HG03558 (cell line): ENCODE data around the gene OTOGL.

Source experiments
- ATAC-seq: cut with Tn5 transposase; IDR thresholded peaks from one replicate; pipeline ENCODE4 v1.9.1; 2021; ENCODE audit warnings: moderate number of reproducible peaks; ENCODE audit not compliant: unreplicated experiment; ENCODE audit errors: extremely low read depth

OTOGL gene

GRCh38 chr12:80325167-80325959 lies 226.0 kb downstream of the OTOGL start:
- ATAC-seq = no peak

GRCh38 chr12:80332827-80333226 lies 233.5 kb downstream of the OTOGL start:
- no peak for ATAC-seq

- no peak for ATAC-seq
Measured at GRCh38 chr12:80352474-80352873, 253.1 kb downstream of the OTOGL start.

GRCh38 chr12:80353254-80353653 lies 253.9 kb downstream of the OTOGL start:
- no peak for ATAC-seq

- no peak for ATAC-seq
Measured at GRCh38 chr12:80356097-80356496, 256.8 kb downstream of the OTOGL start.

DNA sequence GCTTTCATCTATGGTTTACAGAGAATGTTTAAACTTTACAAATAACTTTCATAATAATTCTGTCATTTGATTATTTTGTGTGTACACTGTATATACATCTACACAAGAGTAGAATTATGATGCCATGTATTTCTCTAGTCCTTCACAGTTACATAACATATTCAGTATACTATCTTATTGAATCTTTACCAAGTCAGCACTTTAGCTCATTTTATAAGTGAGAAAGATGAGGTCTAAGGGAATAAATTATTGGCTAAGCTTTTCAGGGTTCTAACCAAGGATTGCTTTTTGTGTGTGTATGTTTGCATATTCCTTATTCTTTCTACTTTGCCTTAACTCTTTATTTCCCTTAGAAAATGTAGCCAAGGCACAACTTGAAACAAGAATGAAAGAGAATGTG lies 260.4 kb downstream of the OTOGL start:
- ATAC-seq = no peak

GRCh38 chr12:80364056-80364455 lies 264.7 kb downstream of the OTOGL start:
- no peak for ATAC-seq

GRCh38 chr12:80373666-80374065 lies 274.3 kb downstream of the OTOGL start:
- ATAC-seq = no peak

DNA sequence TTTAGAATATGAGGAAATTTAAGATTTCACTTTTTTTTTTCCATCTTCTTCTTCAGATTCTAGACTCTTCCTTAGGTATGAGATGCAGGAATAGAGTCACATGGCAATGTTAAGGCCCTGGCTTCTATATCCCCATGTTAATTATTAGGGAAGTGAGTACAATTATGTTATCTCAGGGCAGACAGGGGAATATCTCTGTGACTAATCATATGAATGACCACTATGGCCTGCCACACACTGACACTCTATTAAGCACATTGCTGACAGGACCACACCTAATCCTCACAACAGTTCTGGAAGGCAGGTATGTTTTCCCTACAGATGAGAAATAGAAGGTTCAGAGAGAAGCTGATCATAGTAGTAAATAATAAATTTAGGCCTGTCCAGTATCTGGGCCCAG lies 275.3 kb downstream of the OTOGL start:
- ATAC-seq = no peak

- ATAC-seq = no peak
Measured at GRCh38 chr12:80377140-80377794, 277.9 kb downstream of the OTOGL start.

- ATAC-seq = no peak
Measured at GRCh38 chr12:80381121-80381520, 281.8 kb downstream of the OTOGL start.

- ATAC-seq = no peak
Measured at GRCh38 chr12:80382254-80382653, 282.9 kb downstream of the OTOGL start.

- ATAC-seq = no peak
Measured at GRCh38 chr12:80400571-80400991, 301.2 kb downstream of the OTOGL start.

DNA sequence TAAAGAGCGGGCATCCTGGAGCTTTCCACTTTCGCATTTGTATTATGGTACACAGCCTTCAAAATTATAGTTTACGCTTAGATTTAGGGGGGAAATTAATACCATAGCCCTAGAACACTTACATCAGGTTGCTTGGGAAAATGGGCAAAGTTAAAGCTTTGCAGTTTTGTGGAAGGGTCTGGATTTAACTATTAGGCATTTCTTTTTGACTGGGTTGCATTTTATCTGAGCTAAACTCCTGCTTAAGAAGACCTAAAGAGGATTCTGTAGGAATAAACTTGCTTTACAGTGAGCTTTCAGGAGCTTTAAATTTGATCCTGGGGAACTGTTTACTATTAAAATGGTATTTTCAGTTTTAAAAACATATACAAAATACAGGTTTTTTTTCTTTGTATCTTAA lies 301.9 kb downstream of the OTOGL start:
- ATAC-seq = no peak

GRCh38 chr12:80404629-80405028 lies 305.3 kb downstream of the OTOGL start:
- ATAC-seq = no peak

DNA sequence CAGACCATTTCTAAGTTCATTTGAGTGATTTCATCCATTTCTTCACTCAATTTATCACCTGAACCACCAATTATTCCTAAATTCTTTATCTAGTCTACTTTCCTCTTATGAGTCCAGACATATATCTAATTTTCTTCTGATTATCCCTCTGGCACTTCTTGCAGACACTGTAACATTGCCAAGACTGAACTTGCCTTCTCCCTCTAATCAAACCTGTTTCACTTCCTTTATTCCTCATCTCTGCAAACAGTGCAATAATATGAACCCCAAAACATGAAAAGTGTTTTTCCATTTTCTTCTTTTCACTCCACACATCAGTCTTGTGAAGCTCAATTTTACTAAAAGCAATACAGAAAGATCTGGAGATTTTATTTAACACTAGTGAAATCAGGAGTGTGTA lies 306.9 kb downstream of the OTOGL start:
- ATAC-seq = no peak

- ATAC-seq = no peak
Measured at GRCh38 chr12:80411787-80412186, 312.4 kb downstream of the OTOGL start.

DNA sequence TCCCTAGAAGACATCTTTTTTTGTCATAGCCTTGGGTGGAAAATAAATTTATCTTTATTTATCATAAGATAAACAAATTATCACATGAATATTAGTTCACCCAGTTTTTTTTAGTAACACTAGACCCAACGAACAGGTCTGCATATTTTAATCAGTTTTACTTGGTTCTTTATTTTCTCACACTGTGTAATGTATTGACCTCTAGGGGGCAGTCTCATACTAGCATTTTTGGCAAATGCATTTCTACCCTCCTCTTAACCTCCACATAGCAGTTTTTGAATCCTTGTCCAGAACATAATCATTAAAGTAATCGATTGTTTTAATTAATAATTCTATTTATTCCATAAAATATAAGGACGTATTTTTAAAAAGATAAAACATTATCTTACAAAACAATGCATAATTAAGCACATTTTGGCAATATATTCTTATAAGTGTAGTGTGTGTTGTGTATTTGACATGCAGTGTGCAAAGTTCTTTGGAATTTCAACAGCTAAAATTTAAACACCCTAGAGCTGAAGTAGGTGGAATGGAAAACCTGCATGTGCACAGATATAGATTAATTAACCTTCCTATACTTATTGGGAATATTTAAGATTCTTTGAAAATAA lies 313.1 kb downstream of the OTOGL start:
- peak; percentile 78 for ATAC-seq

DNA sequence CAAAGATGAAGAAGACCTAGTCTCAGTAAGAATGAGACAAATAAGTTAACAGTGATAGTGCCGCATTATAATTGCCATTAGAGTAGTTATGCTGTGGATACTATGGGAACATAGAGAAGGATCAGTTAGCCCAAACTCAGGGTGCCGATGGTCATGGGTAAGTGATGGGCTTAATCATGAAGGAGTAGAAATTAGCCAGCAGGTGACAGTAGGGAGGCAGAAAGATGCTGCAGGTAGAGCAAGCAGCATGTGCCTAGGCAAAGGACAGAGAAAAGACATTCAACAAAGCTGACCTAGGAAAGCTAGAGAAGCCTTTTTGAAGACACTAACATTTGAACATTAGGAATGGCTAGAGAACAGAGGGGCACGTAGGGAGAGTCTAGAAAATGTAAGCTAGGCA lies 314.1 kb downstream of the OTOGL start:
- ATAC-seq = no peak

GRCh38 chr12:80415466-80415865 lies 316.1 kb downstream of the OTOGL start:
- no peak for ATAC-seq

DNA sequence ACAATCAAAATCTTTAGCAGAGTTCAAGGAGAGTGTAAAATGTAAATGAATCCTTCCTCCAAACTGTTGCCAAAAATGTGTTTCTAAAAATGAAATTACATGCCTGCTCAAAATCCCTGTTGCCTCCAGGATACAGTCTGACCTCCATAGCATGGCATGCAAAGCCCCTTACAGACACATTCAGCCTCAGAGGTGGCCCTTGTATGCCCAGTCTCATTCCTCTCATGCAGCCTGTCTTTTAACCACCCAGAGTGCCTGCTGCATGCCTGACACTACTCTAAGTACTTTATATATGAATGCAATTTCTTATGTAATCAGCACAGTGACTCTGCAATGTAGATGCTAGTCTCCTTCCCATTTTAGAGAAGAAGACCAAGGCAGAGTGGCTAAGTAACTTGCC lies 320.3 kb downstream of the OTOGL start:
- no peak for ATAC-seq
